HG02884 (cell line): ENCODE data around the gene RALGPS1.

ENCODE experiments used
- ATAC-seq: cut with Tn5 transposase; IDR thresholded peaks from one replicate; pipeline ENCODE4 v1.9.1; 2021; ENCODE audit warnings: mild to moderate bottlenecking, moderate library complexity; ENCODE audit not compliant: unreplicated experiment

RALGPS1 gene

DNA sequence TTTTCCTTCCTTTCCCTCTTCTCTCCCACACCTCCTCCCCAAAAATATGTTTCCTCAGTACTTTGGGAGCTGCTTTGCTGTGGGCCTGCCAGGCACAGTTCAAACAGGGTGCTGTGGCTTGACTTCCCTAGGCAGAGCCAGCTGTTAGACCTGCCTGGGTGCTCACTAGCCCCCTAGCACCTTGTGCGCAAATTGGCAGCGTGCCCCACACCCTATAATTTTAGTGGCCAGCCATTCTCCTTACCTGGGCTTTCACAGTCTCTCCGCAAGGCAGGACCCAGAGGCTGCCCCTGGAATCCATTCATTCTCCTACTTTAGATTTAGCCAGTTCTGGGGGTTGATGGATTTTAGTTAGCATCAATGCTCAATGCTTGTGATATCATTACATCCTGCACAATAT, 135.6 kb downstream of the RALGPS1 start:
- no peak for ATAC-seq

DNA sequence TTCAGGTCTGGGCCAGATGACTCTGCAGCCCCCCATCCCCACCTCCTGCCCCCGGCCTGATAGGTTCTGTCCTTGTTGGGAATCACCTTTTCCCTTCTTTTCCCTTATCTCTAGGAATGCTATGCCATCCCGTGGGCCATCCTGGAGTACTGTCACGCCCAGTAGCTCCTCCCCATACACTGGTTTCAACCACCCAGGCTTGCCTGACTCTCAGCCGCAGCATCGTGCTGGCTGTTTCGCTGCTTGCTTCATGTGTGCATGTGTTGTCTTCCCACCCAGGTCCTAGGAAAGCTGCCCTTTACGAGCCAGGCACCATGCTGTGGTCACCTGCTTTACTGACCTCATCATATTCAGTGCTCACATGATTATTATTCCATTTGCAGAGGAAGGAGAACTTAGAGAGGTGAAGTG, 136.0 kb downstream of the RALGPS1 start:
- no peak for ATAC-seq

DNA sequence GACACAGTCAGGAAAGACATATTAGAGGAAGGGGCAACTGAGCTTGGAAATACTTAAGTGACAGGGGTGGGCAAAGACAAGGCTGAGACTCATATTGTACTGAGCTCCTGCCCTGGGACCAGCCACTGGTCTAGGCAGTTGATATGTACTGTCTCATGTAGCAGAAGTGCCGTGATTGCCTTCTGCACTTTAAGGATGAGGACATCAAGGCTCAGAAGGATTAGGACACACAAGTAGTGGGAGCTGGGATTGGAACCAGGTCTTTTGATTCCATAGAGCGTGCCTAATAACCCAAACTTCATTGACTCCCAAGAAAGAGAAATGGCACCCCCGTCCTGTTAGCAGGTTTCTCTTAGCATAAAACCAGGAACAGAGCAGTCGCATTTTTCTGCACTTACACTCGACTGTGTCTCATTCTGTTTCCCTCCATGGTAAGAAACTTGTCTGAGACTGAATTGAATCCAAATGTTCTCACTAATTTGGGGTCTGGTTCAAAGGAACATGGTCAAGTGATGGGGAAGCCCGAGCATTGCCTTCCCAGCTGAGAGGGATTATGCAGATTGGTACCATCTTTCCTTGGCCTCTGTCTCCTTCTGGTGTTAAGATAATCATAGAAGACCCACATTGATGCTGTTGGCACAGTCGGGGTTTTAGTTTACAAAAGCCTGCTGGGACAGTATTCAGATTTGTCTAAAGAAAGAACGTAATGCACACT, 137.5 kb downstream of the RALGPS1 start:
- ATAC-seq, result no peak

DNA sequence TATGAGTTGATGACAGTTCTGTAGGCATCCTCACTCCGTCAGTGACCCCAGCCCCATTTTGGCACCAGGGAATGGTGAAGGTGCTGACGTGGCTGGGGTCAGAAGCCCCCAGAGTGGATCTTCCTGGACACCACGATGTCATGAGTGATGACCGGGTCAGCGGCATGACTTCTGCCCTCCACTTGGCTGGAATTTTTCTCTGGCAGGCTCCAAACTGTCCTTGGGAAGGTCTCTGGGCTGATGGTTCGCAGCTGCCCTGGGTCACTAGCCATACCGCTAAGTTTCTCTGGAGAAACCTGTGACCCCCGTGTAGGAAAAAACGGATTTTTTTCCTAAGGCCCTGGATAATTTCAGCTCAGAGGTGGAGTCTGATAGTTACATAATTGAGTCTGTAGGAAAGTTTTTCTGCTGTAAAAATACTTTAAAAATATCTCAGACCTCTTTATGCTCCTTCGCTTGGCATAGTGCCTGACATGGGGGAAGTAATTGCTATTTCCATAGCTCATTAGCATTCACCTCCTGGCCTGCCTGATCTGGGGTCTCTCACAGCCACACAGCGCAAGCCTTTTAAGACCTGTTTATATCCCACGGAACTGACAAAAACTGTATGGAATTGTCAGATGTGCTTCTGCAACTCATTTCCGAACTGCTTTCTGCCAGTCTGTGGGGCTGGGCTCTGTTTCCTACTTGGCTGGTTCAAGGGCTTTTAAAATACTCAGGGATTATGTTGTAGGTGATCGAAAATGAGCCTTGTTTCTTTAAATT, 138.7 kb downstream of the RALGPS1 start:
- no peak for ATAC-seq

DNA sequence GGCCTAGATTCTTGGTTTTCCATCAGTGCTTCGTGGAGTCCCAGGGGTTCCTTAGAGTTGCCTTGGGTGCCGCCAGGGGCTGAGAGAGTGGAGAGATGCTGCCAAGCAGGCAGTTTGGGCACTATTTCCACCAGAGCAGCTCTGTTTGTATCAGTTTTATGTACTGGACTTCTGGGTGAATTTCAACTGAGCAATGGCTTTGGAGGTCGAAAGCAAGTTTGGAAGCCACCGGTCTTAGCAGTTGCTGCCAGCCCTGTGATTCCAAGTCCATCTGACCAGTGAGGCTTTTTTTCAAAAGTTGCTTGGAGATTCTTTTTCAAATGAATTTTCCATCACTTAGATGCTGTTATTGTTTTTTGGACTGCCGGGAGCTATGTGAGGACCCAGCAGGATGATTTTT, 139.4 kb downstream of the RALGPS1 start:
- no peak for ATAC-seq

DNA sequence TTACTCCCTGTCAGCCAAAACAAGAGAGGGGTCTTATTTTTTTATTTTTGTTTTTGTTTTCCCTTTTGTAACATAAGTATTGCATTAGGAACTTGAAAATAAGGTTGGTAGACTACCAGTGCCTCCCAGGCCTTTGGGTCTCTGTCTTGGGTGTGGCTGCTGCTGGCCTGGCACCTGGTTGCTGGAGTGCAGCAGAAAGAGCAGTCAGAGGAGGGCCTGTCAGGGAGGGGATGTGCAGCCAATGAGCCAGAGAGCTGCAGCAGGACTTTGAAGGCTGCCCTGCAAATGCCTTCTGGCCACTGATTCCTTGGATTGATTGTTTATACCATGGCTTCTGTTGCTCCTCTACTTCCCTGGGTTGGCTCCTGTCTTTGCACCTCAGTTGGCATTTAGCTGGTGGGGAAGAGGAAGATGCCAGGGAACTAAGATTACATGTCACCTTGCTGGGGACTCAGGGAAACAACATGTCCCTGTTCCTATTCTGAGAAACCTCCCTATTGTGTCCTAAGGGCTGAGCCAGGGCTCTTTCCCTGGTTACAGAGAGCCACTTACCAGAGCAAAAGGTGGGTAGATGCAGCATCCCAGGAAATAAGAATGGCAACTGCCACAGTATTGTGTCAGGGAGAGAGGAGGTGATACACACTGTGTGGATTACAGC, 141.3 kb downstream of the RALGPS1 start:
- ATAC-seq, result no peak

DNA sequence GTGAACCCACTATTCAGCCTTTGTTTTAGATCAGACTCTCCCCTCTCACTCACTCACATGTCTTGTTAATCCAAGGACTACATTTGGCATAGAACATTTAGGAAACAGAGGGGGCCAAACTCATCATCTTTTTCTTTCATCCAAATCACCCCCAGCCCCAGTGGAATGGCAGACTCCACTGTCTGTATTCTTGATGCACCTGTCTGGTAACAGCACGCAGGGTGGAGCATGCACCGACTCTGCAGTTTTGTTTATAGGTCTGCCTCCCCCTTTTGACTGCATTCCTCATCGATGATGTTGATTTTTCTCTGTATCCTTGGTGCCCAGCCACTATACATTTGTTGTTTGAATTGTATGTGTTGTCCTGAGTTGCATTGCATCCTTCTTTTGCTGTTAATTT, 141.9 kb downstream of the RALGPS1 start:
- ATAC-seq, result no peak

DNA sequence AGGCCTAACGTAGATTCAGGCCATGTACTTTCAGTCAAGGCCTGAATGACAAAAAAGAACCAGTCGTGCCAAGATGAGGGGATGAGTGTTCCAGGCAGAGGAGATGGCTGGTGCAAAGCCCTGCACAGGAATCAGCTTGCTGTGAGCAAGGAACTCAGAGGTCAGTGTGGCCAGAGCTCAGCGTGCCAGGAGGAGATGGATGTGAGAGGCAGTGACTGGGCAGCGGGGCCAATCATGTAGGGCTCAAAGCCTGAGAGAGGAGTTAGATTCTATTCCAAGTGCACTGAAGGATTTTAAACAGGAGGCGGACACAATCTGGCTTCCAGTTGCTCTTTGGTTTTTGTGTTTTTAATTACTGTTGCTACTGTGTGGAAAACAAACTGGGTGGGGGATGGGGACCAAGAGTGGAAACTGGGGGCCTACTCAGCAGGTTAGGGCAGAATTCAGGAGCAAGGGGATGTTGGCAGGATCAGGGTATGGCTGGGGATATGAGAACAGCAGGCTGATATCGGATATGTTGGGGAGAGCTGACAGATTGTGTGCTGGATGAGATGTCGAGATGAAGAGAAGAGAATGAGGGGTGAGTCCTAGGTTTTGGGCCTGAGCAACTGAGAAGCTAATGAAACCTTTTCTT, 143.5 kb downstream of the RALGPS1 start:
- no peak for ATAC-seq

DNA sequence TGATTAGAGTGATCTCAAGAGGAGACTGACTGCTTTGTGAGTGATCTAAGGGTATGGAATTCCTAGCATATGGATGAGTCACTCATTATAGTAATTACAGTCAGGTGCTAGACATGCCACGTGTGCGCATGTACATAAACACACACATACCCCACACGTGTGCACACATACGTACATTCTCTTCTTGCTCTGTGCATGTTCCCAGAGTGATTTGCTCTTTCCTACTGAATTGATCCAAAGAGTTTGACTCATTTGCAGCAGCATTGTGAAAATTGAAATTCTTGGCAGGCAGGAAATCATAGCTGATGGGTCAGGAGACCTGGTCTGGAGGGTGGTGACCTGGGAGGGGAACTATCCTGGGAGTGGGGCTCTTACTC, 144.1 kb downstream of the RALGPS1 start:
- ATAC-seq, result no peak

DNA sequence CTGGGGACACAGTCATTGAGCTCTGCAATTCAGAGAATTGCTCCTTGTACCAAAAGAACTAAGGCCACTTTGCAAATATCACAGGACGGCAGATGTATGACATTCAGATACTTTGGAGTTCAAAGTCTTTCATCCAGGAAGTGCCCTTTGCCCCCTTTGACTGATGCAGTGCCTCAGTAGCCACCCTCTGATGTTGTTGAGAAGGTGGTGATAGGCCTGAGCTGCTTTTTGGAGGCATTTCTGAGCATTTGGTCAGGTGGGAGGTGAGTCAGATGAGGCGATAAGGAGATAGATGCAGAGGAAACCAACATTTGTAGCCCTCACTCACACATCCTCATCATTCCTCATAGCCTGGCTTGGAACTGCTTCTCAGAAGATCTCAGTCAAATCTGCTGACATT, 144.4 kb downstream of the RALGPS1 start:
- ATAC-seq, result no peak

DNA sequence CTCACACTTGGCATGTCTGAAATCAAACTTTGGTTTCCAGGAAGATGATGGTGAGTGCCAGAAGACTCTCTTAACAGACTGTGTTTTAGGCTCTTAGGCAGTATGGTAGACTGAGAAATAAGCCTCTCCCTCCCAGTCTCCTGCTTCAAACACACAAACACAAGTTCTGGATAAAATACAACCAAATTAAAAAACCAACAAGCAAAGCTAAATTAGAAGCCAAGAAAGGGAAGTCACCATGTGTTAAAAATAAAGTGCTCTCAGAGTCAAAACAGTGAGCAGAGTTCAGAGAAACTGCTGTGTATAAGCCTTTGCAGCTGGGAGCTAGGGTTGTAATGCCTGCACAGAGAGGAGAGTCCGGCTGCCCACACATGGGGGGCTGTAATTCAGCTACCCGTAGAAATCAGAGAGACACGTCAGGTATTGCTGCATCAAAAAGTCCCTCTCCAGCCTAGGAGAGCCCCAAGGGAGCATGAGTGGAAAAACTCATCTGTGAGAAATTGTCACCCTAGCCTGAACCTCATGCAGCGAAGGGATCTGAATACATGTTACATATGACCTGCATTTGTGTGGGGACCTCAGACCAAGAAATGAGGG, 145.3 kb downstream of the RALGPS1 start:
- no peak for ATAC-seq

DNA sequence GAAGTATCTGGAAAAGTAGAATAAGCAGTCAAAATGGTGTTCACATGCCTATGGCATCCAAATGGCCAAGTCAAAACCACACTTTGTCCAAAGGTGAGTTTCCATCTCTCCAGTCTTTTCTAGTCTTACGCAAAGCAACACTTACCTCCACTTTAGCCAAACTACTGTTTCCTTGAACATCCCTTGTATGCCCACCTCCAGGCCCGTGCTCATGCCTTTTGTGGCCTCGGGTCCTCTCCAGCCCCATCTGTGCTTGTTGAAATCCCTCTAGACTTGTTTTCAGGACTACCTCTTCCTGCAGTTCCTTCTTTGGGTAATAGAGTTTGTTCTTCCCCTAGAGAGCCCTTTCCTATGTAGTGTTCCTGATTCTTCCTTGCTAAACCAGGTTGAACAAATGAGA, 146.8 kb downstream of the RALGPS1 start:
- no peak for ATAC-seq

DNA sequence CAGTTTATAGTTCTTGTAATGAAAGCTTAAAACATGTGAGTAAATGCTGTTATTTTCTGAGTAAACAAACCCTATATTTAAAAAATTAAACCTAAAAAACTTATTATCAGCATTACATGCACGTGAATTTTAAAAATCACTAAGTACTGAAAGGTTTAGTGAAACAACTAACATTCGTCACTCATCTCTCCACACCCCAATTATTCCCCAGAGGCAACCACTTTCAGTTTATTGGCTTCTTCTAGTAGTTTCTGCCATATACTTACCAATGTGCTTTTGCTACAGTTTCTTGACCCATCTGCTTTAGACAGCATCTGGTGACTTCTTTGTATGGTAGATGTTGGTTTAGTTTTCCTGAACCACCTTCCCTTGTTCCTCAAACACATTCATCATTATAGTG, 149.8 kb downstream of the RALGPS1 start:
- no peak for ATAC-seq

DNA sequence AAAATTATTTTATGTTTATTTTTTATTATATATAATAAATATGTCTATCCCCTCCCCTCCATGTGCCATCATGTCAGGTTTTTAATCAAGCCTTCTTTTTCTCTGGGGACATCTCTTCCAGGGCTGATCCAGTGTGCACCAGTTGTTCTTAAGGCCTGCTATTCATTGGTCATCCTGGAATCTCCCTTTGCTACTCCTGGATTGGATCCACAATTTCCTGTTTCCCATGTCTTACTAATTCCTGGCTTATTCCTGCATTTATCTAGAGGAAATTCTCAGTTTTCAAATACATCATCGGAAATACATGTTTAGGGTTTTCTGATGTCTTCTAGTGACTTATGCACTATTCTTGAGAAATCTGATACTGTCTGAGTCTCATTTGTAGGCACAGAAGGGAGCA, 151.0 kb downstream of the RALGPS1 start:
- no peak for ATAC-seq

DNA sequence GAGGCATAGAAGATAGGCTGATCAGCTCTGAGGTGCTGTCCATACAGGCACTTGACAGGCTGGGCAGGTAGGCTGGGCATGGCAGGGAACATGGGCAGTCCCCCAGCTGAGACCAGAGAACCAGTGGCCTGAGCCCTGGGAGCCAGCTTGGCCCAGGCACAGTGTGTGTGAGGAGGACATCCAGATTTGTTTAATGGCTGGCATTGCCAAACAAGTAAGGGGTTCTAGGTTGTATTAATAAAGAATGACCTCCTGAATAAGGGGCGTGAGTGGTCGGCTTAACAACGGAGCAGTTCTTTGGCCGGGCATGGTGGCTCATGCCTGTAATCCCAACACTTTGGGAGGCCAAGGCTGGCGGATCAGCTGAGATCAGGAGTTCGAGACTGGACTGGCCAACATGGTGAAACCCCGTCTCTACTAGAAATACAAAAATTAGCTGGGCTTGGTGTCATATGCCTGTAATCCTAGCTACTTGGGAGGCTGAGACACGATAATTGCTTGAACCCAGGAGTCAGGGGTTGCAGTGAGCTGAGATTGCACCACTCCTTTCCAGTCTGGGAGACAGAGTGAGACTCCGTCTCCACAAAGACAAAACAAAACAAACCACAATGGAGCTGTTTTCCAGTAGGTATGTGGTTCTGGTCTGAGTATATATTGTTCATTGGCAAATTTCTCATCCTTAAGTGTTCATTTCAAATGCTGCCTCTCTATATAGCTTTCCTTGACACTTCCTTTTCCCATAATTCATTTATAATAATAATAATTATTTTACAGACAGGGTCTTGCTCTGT, 151.7 kb downstream of the RALGPS1 start:
- no peak for ATAC-seq

DNA sequence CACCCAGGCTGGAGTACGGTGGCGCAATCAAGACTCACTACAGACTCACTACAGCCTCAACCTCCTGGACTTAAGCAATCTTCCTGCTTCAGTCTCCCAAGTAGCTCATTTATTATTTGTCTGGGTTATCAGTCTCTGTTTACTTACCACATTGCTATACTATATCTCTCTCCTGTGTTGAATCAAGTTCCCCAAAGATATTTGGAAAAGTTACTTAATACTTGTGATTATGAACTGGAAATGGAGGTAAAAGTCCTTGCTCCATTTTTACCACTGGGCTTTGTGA, 152.2 kb downstream of the RALGPS1 start:
- ATAC-seq, result no peak

DNA sequence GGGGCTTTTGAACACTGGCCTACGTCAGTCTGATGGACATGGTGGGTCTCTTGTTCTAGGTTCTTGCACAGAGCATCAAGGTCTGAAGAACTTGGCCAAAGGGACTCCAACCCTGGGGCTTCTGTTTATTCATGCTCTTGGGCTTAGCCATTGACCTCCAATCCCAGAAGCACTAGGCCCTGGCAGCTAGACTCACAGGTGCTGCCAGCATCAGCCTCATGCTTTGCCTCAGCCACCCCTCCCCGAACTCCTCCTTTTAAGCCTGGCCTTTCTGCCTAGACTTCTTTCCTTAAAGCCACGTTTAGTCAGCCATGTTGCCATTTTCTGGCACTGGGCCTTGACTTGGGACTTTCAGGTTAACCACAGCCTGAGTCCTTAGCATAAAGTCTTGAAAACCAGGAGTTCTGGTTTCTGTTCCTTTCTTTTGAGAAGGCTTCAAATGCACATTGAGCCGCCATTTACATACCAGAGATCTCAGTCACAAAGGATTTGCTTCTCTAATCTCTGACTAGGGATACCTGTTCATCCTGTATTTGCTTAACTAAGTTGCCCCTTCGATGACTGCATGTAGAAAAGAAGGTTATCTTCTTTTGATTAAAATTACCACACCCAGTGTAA, 153.1 kb downstream of the RALGPS1 start:
- ATAC-seq, result no peak

DNA sequence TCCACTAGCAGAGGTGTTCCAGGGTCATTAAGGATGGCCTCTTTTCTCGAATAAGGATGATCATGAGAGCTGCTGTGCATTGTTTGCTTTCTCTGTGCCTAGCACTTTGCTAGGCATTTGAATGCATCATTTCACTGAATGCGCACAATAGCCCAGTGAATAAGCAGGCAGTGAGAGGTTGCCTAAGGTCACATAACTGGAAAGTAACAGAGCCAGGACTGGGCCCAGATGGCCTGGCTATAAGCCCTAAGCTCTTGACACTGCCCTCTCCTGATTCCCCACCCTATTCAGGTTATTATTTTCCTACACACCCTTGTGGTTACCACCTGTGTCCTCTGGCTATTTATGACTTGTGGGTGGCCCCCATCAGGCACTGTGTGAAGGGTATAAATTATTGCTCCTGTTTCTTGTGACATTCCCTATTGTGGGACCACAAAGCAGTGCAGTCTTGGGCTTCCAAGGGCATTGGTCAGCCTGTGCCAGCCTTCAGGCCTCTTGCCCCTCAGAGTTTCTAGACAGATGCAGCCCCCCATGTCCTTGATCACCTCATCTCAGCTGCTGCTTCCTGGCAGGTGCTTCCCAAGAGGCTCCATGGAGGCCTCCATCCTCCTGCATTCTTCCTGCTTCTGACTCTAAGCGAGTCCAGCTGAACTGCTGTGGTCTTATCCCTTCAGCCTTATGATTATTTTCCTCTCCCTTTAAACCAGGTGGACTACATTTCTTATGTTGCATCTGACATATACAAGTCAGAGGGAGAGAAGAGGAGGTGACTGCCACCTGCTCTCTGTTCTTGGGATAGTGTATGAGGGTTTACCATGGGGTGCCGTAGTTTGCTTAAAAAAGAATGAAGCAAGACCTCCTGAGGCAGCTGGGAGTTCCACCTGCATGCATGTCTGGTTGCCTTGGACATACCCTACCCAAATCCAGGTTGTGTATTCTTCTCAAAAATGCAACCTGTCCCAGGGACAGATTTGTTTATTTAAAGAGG, 160.3 kb downstream of the RALGPS1 start:
- no peak for ATAC-seq
